SK-N-SH (cell line): ENCODE data around the gene KIF2A. TPM values are rescaled to one million over a fixed set of nuclear protein-coding genes. Genes with fewer than 3 reads are reported as not detected.

ENCODE experiments used
- CTCF ChIA-PET: fragments of 300-600, 350-600 bp; formaldehyde crosslinking; extraction: SDS; loops from one replicate; lab custom pipeline; 2021; lab: Yijun Ruan, JAX
- POLR2A ChIA-PET: fragments of 350-600 bp; sonication (Branson Sonifier 250); formaldehyde crosslinking; extraction: SDS; loops from one replicate; lab custom pipeline; 2020; ENCODE audit warnings: antibody characterized with exemption, inconsistent platforms; lab: Yijun Ruan, JAX
- DNase-seq: peaks from one replicate; pipeline ENCODE4 v3.0.0; 2012
- H2AFZ ChIP-seq: fragments of 200-600 bp; sonication (generic); 2 replicates; pipeline ENCODE4 v1.8.1; 2016; ENCODE audit warnings: antibody characterized with exemption, mild to moderate bottlenecking, low read depth
- H3F3A ChIP-seq: fragments of 200-600 bp; sonication (generic); replicated peaks from 2 replicates; pipeline ENCODE3; 2016; ENCODE audit warnings: antibody characterized with exemption, mild to moderate bottlenecking; ENCODE audit not compliant: insufficient read depth
- H3K27ac ChIP-seq, 2 experiments: fragments of 200-500 bp in 1 of 2; fragments of 200-600 bp in 1 of 2; sonication (Bioruptor generic) in 1 of 2; sonication (generic), shearing (Covaris generic) in 1 of 2; 2 replicates each; pipeline versions ENCODE4 v1.5.1 to v1.6.1; 2014 to 2016; ENCODE audit warnings: low read depth in 2 of 2, inconsistent platforms in 1 of 2, low read length in 1 of 2, mild to moderate bottlenecking in 1 of 2, mixed read lengths in 1 of 2
- H3K27me3 ChIP-seq: fragments of 200-600 bp; sonication (generic), shearing (Covaris generic); 2 replicates; pipeline ENCODE4 v1.6.1; 2016; ENCODE audit warnings: mixed run types; ENCODE audit not compliant: insufficient read depth
- H3K36me3 ChIP-seq, 2 experiments: fragments of 200-500 bp in 1 of 2; fragments of 200-600 bp in 1 of 2; sonication (Bioruptor generic) in 1 of 2; sonication (generic) in 1 of 2; replicated peaks in 1 of 2; 2 replicates each; pipeline versions ENCODE3 to v1.5.1; 2014 to 2016; ENCODE audit warnings: low read length in 1 of 2, mild to moderate bottlenecking in 1 of 2; ENCODE audit not compliant: insufficient read depth in 2 of 2, control insufficient read depth in 1 of 2
- H3K4me1 ChIP-seq, 2 experiments: fragments of 200-500 bp in 1 of 2; fragments of 200-600 bp in 1 of 2; sonication (Bioruptor generic) in 1 of 2; sonication (generic), shearing (Covaris generic) in 1 of 2; 2 replicates each; pipeline versions ENCODE4 v1.5.1 to v1.6.1; 2014 to 2016; ENCODE audit warnings: low read depth in 1 of 2, low read length in 1 of 2, mixed run types in 1 of 2; ENCODE audit not compliant: insufficient read depth in 2 of 2, control insufficient read depth in 1 of 2
- H3K4me2 ChIP-seq: fragments of 200-600 bp; sonication (generic), shearing (Covaris generic); 2 replicates; pipeline ENCODE4 v1.6.1; 2017; ENCODE audit warnings: mixed run types
- H3K4me3 ChIP-seq, 2 experiments: fragments of 200-500 bp in 1 of 2; fragments of 200-600 bp in 1 of 2; sonication (Bioruptor generic) in 1 of 2; sonication (generic), shearing (Covaris generic) in 1 of 2; 2 replicates each; pipeline versions ENCODE4 v1.5.1 to v1.8.1; 2014 to 2016; ENCODE audit warnings: low read depth in 2 of 2, inconsistent platforms in 1 of 2, low read length in 1 of 2, mild to moderate bottlenecking in 1 of 2, mixed read lengths in 1 of 2, moderate library complexity in 1 of 2
- H3K79me2 ChIP-seq: fragments of 200-600 bp; sonication (generic); 2 replicates; pipeline ENCODE4 v1.8.1; 2017; ENCODE audit warnings: mild to moderate bottlenecking; ENCODE audit not compliant: insufficient read depth
- H3K9ac ChIP-seq: fragments of 200-600 bp; sonication (generic); 2 replicates; pipeline ENCODE4 v1.6.1; 2017; ENCODE audit warnings: mixed run types
- H3K9me2 ChIP-seq: fragments of 200-600 bp; sonication (generic); 2 replicates; pipeline ENCODE4 v1.6.1; 2017; ENCODE audit warnings: mixed run types
- H3K9me3 ChIP-seq: fragments of 200-600 bp; sonication (generic); 2 replicates; pipeline ENCODE4 v1.6.1; 2017; ENCODE audit warnings: mixed run types, mild to moderate bottlenecking, moderate library complexity
- H4K20me1 ChIP-seq: fragments of 200-600 bp; sonication (generic); 2 replicates; pipeline ENCODE4 v1.6.1; 2017; ENCODE audit warnings: mild to moderate bottlenecking, mixed run types; ENCODE audit not compliant: insufficient read depth
- CHD2 ChIP-seq: fragments of 150-350 bp; IDR thresholded peaks from 2 replicates; pipeline ENCODE4 v1.6.1; 2018; ENCODE audit warnings: low read length; ENCODE audit not compliant: partially characterized antibody
- FOSL2 ChIP-seq: IDR thresholded peaks from 2 replicates; pipeline ENCODE4 v1.4.0; 2012; ENCODE audit warnings: low read depth, mild to moderate bottlenecking, moderate library complexity, borderline replicate concordance
- FOXJ3 ChIP-seq: sonication (generic); formaldehyde crosslinking; IDR thresholded peaks from 2 replicates; pipeline ENCODE4 v1.5.1; 2020; ENCODE audit warnings: mild to moderate bottlenecking, missing genetic modification reagents
- FOXM1 ChIP-seq: IDR thresholded peaks from 2 replicates; pipeline ENCODE4 v1.4.0; 2012; ENCODE audit warnings: low read depth, mild to moderate bottlenecking
- GABPA ChIP-seq: IDR thresholded peaks from 2 replicates; pipeline ENCODE4 v1.4.0; 2012; ENCODE audit warnings: low read depth, mild to moderate bottlenecking
- IRF3 ChIP-seq: fragments of 150-350 bp; IDR thresholded peaks from 2 replicates; pipeline ENCODE4 v1.6.1; 2016; ENCODE audit warnings: mild to moderate bottlenecking, low read depth, low read length
- MAX ChIP-seq: IDR thresholded peaks from 2 replicates; pipeline ENCODE4 v1.4.0; 2012; ENCODE audit warnings: low read depth
- NRF1 ChIP-seq: IDR thresholded peaks from 2 replicates; pipeline ENCODE4 v1.6.1; 2012; ENCODE audit warnings: low read depth, mild to moderate bottlenecking, low read length
- POLR2AphosphoS5 ChIP-seq: IDR thresholded peaks from 2 replicates; pipeline ENCODE4 v1.6.1; 2012; ENCODE audit warnings: low read depth, low read length
- RAD21 ChIP-seq: IDR thresholded peaks from 2 replicates; pipeline ENCODE4 v1.6.1; 2012; ENCODE audit warnings: mild to moderate bottlenecking, low read length
- RFX5 ChIP-seq: IDR thresholded peaks from 2 replicates; pipeline ENCODE4 v1.6.1; 2012; ENCODE audit warnings: mild to moderate bottlenecking, improper control_type of control experiment, low read length
- RXRA ChIP-seq: IDR thresholded peaks from 2 replicates; pipeline ENCODE4 v1.4.0; 2012; ENCODE audit warnings: low read depth, mild to moderate bottlenecking, borderline replicate concordance
- YY1 ChIP-seq: IDR thresholded peaks from 2 replicates; pipeline ENCODE4 v1.4.0; 2012; ENCODE audit warnings: low read depth, mild to moderate bottlenecking
- ZBTB33 ChIP-seq: IDR thresholded peaks from 2 replicates; pipeline ENCODE4 v1.4.0; 2012; ENCODE audit warnings: low read depth, borderline replicate concordance
- WGBS: methylation state at CpG from one replicate; pipeline ENCODE4 v1.1.6; 2017; ENCODE audit warnings: low lambda C conversion rate; 5-methylcytosine and 5-hydroxymethylcytosine counted together
- polyA plus RNA-seq, 3 experiments: library from polyadenylated mRNA; depleted of rRNA; stranded (reverse); fragments of >200 nt; gene quantifications; 2 replicates each; pipeline ENCODE4 v1.2.3, GENCODE V29; 2012
- TF ChIP-seq, protein P1 (sequence below): IDR thresholded peaks from 2 replicates; pipeline ENCODE4 v1.4.0; 2012; ENCODE audit warnings: low read depth, borderline replicate concordance
- TF ChIP-seq, protein P2 (sequence below): IDR thresholded peaks from 2 replicates; pipeline ENCODE4; 2012
- TF ChIP-seq, protein P3 (sequence below): fragments of 200-600 bp; sonication (generic); IDR thresholded peaks from 2 replicates; pipeline ENCODE4 v1.6.1; 2017; ENCODE audit warnings: antibody characterized with exemption, mild to moderate bottlenecking, moderate library complexity
- TF ChIP-seq, protein P4 (sequence below): IDR thresholded peaks from 2 replicates; pipeline ENCODE4 v1.6.1; 2012; ENCODE audit warnings: mild to moderate bottlenecking, low read depth, low read length, moderate library complexity

The KIF2A gene
- polyA plus RNA-seq, 1 of the 3 experiments (the other 2 are of a cell fraction) = 14.3 TPM

GRCh38 chr5:62312036-62312435 is 6.0 kb downstream of the KIF2A start:
- peaks cover 3% of the 10 kb centered on the region for H3F3A ChIP-seq
- H3K4me1 ChIP-seq = peaks cover 7 to 18% of the 10 kb centered on the region in 2 experiments; a peak in 3 of 4 replicates
- H3K9me2 ChIP-seq = no peaks in the 10 kb centered on the region
- peaks cover 98% of the 10 kb centered on the region for H4K20me1 ChIP-seq
- ChIA-PET POLR2A (no interaction called here), CTCF (no interaction called here)
- no peak for DNase-seq
- H3K4me2 ChIP-seq = no peak overlapping the region
- TF ChIP-seq, protein P1, sequence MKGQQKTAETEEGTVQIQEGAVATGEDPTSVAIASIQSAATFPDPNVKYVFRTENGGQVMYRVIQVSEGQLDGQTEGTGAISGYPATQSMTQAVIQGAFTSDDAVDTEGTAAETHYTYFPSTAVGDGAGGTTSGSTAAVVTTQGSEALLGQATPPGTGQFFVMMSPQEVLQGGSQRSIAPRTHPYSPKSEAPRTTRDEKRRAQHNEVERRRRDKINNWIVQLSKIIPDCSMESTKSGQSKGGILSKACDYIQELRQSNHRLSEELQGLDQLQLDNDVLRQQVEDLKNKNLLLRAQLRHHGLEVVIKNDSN = no peak
- TF ChIP-seq FOXJ3 (CRISPR knock-in tag) (no peak), FOXM1 (no peak), RAD21 (no peak), GABPA (no peak), IRF3 (no peak), NRF1 (no peak), RXRA (no peak), FOSL2 (no peak)
- TF ChIP-seq, protein P2, sequence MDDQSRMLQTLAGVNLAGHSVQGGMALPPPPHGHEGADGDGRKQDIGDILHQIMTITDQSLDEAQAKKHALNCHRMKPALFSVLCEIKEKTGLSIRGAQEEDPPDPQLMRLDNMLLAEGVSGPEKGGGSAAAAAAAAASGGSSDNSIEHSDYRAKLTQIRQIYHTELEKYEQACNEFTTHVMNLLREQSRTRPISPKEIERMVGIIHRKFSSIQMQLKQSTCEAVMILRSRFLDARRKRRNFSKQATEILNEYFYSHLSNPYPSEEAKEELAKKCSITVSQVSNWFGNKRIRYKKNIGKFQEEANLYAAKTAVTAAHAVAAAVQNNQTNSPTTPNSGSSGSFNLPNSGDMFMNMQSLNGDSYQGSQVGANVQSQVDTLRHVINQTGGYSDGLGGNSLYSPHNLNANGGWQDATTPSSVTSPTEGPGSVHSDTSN = no peak
- TF ChIP-seq, protein P3, sequence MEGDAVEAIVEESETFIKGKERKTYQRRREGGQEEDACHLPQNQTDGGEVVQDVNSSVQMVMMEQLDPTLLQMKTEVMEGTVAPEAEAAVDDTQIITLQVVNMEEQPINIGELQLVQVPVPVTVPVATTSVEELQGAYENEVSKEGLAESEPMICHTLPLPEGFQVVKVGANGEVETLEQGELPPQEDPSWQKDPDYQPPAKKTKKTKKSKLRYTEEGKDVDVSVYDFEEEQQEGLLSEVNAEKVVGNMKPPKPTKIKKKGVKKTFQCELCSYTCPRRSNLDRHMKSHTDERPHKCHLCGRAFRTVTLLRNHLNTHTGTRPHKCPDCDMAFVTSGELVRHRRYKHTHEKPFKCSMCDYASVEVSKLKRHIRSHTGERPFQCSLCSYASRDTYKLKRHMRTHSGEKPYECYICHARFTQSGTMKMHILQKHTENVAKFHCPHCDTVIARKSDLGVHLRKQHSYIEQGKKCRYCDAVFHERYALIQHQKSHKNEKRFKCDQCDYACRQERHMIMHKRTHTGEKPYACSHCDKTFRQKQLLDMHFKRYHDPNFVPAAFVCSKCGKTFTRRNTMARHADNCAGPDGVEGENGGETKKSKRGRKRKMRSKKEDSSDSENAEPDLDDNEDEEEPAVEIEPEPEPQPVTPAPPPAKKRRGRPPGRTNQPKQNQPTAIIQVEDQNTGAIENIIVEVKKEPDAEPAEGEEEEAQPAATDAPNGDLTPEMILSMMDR = no peak
- no peak overlapping the region for H2AFZ ChIP-seq
- H3K36me3 ChIP-seq = peaks cover 2 to 3% of the 10 kb centered on the region in 2 experiments
- no peaks in the 10 kb centered on the region for H3K9me3 ChIP-seq
- H3K27ac ChIP-seq = no peak overlapping the region
- H3K27me3 ChIP-seq = no peaks in the 10 kb centered on the region
- 92% methylated on average over 1 of the region's 1 CpG for WGBS
- H3K79me2 ChIP-seq = peaks cover 100% of the 10 kb centered on the region
- H3K4me3 ChIP-seq = no peak overlapping the region
- H3K9ac ChIP-seq = no peak overlapping the region

DNA sequence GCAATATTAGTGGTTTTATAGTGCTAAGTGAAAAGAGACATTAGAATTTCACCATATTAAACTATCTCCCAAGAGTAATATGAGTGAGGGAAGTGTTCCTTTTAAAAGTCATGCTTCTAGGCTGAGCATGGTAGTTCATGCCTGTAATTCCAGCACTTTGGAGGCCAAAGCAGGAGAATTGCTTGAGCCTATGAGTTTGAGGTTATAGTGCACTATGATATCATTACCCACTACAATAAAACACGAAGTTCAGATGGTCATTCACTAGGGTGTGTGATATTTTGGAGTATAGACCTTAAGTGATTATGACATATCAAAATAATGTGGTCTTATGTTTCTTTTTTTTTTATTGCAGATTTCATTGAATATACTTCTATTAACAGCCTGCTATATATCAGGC is 6.7 kb downstream of the KIF2A start:
- H3K9me3 ChIP-seq = no peaks in the 10 kb centered on the region
- H3K4me1 ChIP-seq = peaks cover 6 to 18% of the 10 kb centered on the region in 2 experiments; a peak in 3 of 4 replicates
- WGBS = 95% methylated on average over 1 of the region's 1 CpG
- H4K20me1 ChIP-seq = peaks cover 98% of the 10 kb centered on the region
- CTCF ChIA-PET = no interaction called here
- no peak for DNase-seq
- H3K4me3 ChIP-seq = no peak overlapping the region
- H3K27ac ChIP-seq = no peak overlapping the region
- H3K9me2 ChIP-seq = no peaks in the 10 kb centered on the region
- H3K79me2 ChIP-seq = peaks cover 100% of the 10 kb centered on the region
- no peak overlapping the region for H3K9ac ChIP-seq
- POLR2A ChIA-PET = no interaction called here
- H3K4me2 ChIP-seq = no peak overlapping the region
- no peak overlapping the region for H2AFZ ChIP-seq
- H3F3A ChIP-seq = peaks cover 3% of the 10 kb centered on the region
- peaks cover 2 to 3% of the 10 kb centered on the region in 2 experiments for H3K36me3 ChIP-seq
- H3K27me3 ChIP-seq = no peaks in the 10 kb centered on the region
- TF ChIP-seq RFX5 = no peak
- TF ChIP-seq, protein P4, sequence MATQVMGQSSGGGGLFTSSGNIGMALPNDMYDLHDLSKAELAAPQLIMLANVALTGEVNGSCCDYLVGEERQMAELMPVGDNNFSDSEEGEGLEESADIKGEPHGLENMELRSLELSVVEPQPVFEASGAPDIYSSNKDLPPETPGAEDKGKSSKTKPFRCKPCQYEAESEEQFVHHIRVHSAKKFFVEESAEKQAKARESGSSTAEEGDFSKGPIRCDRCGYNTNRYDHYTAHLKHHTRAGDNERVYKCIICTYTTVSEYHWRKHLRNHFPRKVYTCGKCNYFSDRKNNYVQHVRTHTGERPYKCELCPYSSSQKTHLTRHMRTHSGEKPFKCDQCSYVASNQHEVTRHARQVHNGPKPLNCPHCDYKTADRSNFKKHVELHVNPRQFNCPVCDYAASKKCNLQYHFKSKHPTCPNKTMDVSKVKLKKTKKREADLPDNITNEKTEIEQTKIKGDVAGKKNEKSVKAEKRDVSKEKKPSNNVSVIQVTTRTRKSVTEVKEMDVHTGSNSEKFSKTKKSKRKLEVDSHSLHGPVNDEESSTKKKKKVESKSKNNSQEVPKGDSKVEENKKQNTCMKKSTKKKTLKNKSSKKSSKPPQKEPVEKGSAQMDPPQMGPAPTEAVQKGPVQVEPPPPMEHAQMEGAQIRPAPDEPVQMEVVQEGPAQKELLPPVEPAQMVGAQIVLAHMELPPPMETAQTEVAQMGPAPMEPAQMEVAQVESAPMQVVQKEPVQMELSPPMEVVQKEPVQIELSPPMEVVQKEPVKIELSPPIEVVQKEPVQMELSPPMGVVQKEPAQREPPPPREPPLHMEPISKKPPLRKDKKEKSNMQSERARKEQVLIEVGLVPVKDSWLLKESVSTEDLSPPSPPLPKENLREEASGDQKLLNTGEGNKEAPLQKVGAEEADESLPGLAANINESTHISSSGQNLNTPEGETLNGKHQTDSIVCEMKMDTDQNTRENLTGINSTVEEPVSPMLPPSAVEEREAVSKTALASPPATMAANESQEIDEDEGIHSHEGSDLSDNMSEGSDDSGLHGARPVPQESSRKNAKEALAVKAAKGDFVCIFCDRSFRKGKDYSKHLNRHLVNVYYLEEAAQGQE = no peak
- TF ChIP-seq POLR2AphosphoS5 = no peak
- TF ChIP-seq CHD2 = no peak
- TF ChIP-seq MAX = no peak
- TF ChIP-seq ZBTB33 = no peak
- TF ChIP-seq YY1 = no peak
